OCI-LY7 (cell line): Measurements from ENCODE around the gene XAF1.

Experiments used
- EZH2phosphoT487 ChIP-seq: fragments of 200-600 bp; sonication (generic); IDR thresholded peaks from 2 replicates; pipeline ENCODE4 v1.6.1; 2018; ENCODE audit warnings: low read depth, borderline replicate concordance, mild to moderate bottlenecking, mixed run types, antibody characterized with exemption, low read length, moderate library complexity, mixed read lengths
- TF ChIP-seq, protein P1 (sequence below): fragments of 200-600 bp; sonication (generic); conservative IDR thresholded peaks from 2 replicates; pipeline ENCODE4 v1.5.1; 2014; ENCODE audit warnings: mild to moderate bottlenecking, antibody characterized with exemption, low read length, moderate library complexity, mixed read lengths

DNA sequence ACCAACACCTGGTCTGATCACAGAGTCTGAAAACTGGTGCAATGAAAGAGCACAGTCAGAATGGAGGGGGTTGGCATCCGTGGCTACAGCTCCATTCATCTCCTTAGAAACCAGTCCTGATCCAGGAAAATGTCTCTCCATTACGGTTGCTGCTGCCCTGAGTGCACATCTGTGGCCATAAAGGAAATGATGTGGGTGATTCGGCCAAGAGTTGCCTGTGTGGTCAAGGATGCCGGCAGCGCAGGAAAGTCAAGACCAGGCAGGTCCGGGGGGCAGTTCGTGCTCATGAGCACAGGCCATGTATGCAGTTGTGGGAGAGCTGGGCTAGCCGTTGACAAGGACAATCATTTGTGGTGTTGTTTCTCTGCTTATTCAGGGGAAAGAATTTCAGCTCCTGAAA is 5.9 kb downstream of the XAF1 start:
- TF ChIP-seq, protein P1, sequence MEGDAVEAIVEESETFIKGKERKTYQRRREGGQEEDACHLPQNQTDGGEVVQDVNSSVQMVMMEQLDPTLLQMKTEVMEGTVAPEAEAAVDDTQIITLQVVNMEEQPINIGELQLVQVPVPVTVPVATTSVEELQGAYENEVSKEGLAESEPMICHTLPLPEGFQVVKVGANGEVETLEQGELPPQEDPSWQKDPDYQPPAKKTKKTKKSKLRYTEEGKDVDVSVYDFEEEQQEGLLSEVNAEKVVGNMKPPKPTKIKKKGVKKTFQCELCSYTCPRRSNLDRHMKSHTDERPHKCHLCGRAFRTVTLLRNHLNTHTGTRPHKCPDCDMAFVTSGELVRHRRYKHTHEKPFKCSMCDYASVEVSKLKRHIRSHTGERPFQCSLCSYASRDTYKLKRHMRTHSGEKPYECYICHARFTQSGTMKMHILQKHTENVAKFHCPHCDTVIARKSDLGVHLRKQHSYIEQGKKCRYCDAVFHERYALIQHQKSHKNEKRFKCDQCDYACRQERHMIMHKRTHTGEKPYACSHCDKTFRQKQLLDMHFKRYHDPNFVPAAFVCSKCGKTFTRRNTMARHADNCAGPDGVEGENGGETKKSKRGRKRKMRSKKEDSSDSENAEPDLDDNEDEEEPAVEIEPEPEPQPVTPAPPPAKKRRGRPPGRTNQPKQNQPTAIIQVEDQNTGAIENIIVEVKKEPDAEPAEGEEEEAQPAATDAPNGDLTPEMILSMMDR: no peak
- TF ChIP-seq EZH2phosphoT487: no peak
